DND-41 (cell line): ENCODE measurements around the gene OGDH.

Experiments used
- CTCF ChIP-seq: IDR thresholded peaks from 2 replicates; pipeline ENCODE4 v1.5.1; 2012; ENCODE audit warnings: borderline replicate concordance, low read length, moderate library complexity, mild to moderate bottlenecking; ENCODE audit not compliant: poor library complexity, severe bottlenecking; ENCODE audit errors: extremely low read depth
- EZH2 ChIP-seq: IDR thresholded peaks from 3 replicates; pipeline ENCODE4 v1.6.1; 2012; ENCODE audit warnings: borderline replicate concordance, low read depth, mild to moderate bottlenecking, moderate library complexity, low read length, inconsistent platforms; ENCODE audit not compliant: severe bottlenecking

- TF ChIP-seq CTCF (no peak), EZH2 (no peak)
Observed at GRCh38 chr7:44711528-44711927, 105.1 kb downstream of the OGDH start.
